Inflammatory macrophage treated with lipopolysaccharide for 1 hour (primary cell): Measurements from ENCODE around the gene RAI1.

Experiments used
- DNase-seq, 2 donors: peaks; one replicate each; pipeline ENCODE4 v3.0.0-alpha.2; 2020 to 2022

The RAI1 gene

GRCh38 chr17:17820046-17820445, 138.8 kb downstream of the RAI1 start:
- no peak for DNase-seq

GRCh38 chr17:17820463-17821158, 139.4 kb downstream of the RAI1 start:
- DNase-seq, result peak in 1 of 2 donors; percentile 18

- DNase-seq, result no peak
Measured at GRCh38 chr17:17822189-17822588, 140.9 kb downstream of the RAI1 start.

- DNase-seq, result no peak
Measured at GRCh38 chr17:17822616-17823015, 141.4 kb downstream of the RAI1 start.

- peak; percentile 74 to 76 for DNase-seq
Measured at GRCh38 chr17:17823433-17824118, 142.3 kb downstream of the RAI1 start.

GRCh38 chr17:17824119-17824782, 143.0 kb downstream of the RAI1 start:
- no peak for DNase-seq

- DNase-seq, result no peak
Measured at GRCh38 chr17:17824783-17825614, 143.7 kb downstream of the RAI1 start.

GRCh38 chr17:17826342-17826713, 145.1 kb downstream of the RAI1 start:
- DNase-seq, result no peak

- no peak for DNase-seq
Measured at GRCh38 chr17:17826942-17827785, 145.9 kb downstream of the RAI1 start.

- DNase-seq, result no peak
Measured at GRCh38 chr17:17827826-17828621, 146.8 kb downstream of the RAI1 start.

GRCh38 chr17:17830269-17830567, 149.0 kb downstream of the RAI1 start:
- DNase-seq, result no peak

- no peak for DNase-seq
Measured at GRCh38 chr17:17830740-17831207, 149.5 kb downstream of the RAI1 start.

- no peak for DNase-seq
Measured at GRCh38 chr17:17831208-17832031, 150.2 kb downstream of the RAI1 start.

GRCh38 chr17:17832032-17832363, 150.7 kb downstream of the RAI1 start:
- no peak for DNase-seq

- no peak for DNase-seq
Measured at GRCh38 chr17:17833658-17834357, 152.6 kb downstream of the RAI1 start.

- DNase-seq, result no peak
Measured at GRCh38 chr17:17834974-17835373, 153.7 kb downstream of the RAI1 start.

- no peak for DNase-seq
Measured at GRCh38 chr17:17835415-17836249, 154.4 kb downstream of the RAI1 start.

GRCh38 chr17:17836250-17836817, 155.1 kb downstream of the RAI1 start:
- peak; percentile 95 to 100 for DNase-seq
